ENCODE measurements around the gene MYO1E. TPM values are rescaled to one million over a fixed set of nuclear protein-coding genes. Genes with fewer than 3 reads are reported as not detected.

Gene MYO1E
- total RNA-seq, 4 donors from 2014 or later = 245 to 380 (median 268) TPM

- Histone ChIP-seq H3K27me3 (no peaks in the 10 kb centered on the region), H3K9me3 (no peaks in the 10 kb centered on the region), H3K4me1 (no peaks in the 10 kb centered on the region), H3K4me3 (no peak overlapping the region), H3K27ac (peak overlapping the region in 1 of 4 donors; percentile 26), H3K36me3 (peaks cover 0 to 14% (median 0%) of the 10 kb centered on the region in 3 donors)
- no peak for TF ChIP-seq CTCF (IDR thresholded peaks at IDR 0.05)
- no peak for TF ChIP-seq POLR2A (IDR thresholded peaks at IDR 0.05)
- DNase-seq = peak in 1 of 3 donors; percentile 43
Measured at GRCh38 chr15:59237119-59237855, 135.4 kb downstream of the MYO1E start.

- DNase-seq = peak in 1 of 3 donors; percentile 74
- Histone ChIP-seq H3K27ac (no peak overlapping the region), H3K27me3 (no peaks in the 10 kb centered on the region)
Measured at GRCh38 chr15:59236394-59236793, 136.3 kb downstream of the MYO1E start.

GRCh38 chr15:59232476-59232875 lies 140.2 kb downstream of the MYO1E start:
- no peaks in the 10 kb centered on the region for H3K9me3 ChIP-seq
- TF ChIP-seq POLR2A (IDR thresholded peaks at IDR 0.05) (no peak), CTCF (IDR thresholded peaks at IDR 0.05) (no peak)
- peaks cover 0 to 18% (median 0%) of the 10 kb centered on the region in 3 donors for H3K36me3 ChIP-seq
- no peak overlapping the region for H3K4me3 ChIP-seq
- DNase-seq = no peak
- no peaks in the 10 kb centered on the region for H3K4me1 ChIP-seq
- no peaks in the 10 kb centered on the region for H3K27me3 ChIP-seq
- H3K27ac ChIP-seq = no peak overlapping the region

More at GRCh38 chr15:59236394-59236793, 136.3 kb downstream of the MYO1E start:
- Histone ChIP-seq H3K36me3 (peaks cover 0 to 9% (median 0%) of the 10 kb centered on the region in 3 donors), H3K9me3 (no peaks in the 10 kb centered on the region), H3K4me1 (no peaks in the 10 kb centered on the region), H3K4me3 (no peak overlapping the region)
- TF ChIP-seq POLR2A (IDR thresholded peaks at IDR 0.05) = no peak

- no peak for DNase-seq
- H3K36me3 ChIP-seq = peaks cover 0 to 26% (median 0%) of the 10 kb centered on the region in 3 donors
- no peaks in the 10 kb centered on the region for H3K9me3 ChIP-seq
- H3K4me3 ChIP-seq = no peak overlapping the region
- H3K27me3 ChIP-seq = no peaks in the 10 kb centered on the region
- TF ChIP-seq CTCF (IDR thresholded peaks at IDR 0.05) (no peak), POLR2A (IDR thresholded peaks at IDR 0.05) (no peak)
- no peaks in the 10 kb centered on the region for H3K4me1 ChIP-seq
- H3K27ac ChIP-seq = no peak overlapping the region
Measured at GRCh38 chr15:59230531-59231055, 142.1 kb downstream of the MYO1E start.

- Histone ChIP-seq H3K36me3 (peaks cover 0 to 24% (median 0%) of the 10 kb centered on the region in 3 donors), H3K4me1 (no peaks in the 10 kb centered on the region), H3K27ac (no peak overlapping the region), H3K9me3 (no peaks in the 10 kb centered on the region), H3K4me3 (no peak overlapping the region), H3K27me3 (no peaks in the 10 kb centered on the region)
- no peak for DNase-seq
- TF ChIP-seq CTCF (IDR thresholded peaks at IDR 0.05) (no peak), POLR2A (IDR thresholded peaks at IDR 0.05) (no peak)
Measured at GRCh38 chr15:59229453-59229852, 143.2 kb downstream of the MYO1E start.

GRCh38 chr15:59229015-59229414 lies 143.7 kb downstream of the MYO1E start:
- H3K36me3 ChIP-seq = peaks cover 0 to 29% (median 0%) of the 10 kb centered on the region in 3 donors

More at GRCh38 chr15:59229015-59229414, 143.7 kb downstream of the MYO1E start:
- H3K4me3 ChIP-seq = no peak overlapping the region
- no peaks in the 10 kb centered on the region for H3K4me1 ChIP-seq
- no peaks in the 10 kb centered on the region for H3K27me3 ChIP-seq
- H3K9me3 ChIP-seq = no peaks in the 10 kb centered on the region
- no peak overlapping the region for H3K27ac ChIP-seq
- DNase-seq = no peak
- no peak for TF ChIP-seq POLR2A (IDR thresholded peaks at IDR 0.05)
- no peak for TF ChIP-seq CTCF (IDR thresholded peaks at IDR 0.05)
